ENCODE results near the gene SCRN2. TPM values are rescaled to one million over a fixed set of nuclear protein-coding genes. Genes with fewer than 3 reads are reported as not detected.

Gene SCRN2
- total RNA-seq, 4 donors from 2014 or later, result 43.6 to 72.6 (median 60.3) TPM

- DNase-seq (ENCODE audit: low spot score) (no peak), ATAC-seq (ENCODE audit: low FRiP score) (no peak)
- TF ChIP-seq, protein P1, sequence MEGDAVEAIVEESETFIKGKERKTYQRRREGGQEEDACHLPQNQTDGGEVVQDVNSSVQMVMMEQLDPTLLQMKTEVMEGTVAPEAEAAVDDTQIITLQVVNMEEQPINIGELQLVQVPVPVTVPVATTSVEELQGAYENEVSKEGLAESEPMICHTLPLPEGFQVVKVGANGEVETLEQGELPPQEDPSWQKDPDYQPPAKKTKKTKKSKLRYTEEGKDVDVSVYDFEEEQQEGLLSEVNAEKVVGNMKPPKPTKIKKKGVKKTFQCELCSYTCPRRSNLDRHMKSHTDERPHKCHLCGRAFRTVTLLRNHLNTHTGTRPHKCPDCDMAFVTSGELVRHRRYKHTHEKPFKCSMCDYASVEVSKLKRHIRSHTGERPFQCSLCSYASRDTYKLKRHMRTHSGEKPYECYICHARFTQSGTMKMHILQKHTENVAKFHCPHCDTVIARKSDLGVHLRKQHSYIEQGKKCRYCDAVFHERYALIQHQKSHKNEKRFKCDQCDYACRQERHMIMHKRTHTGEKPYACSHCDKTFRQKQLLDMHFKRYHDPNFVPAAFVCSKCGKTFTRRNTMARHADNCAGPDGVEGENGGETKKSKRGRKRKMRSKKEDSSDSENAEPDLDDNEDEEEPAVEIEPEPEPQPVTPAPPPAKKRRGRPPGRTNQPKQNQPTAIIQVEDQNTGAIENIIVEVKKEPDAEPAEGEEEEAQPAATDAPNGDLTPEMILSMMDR (IDR thresholded peaks at IDR 0.05), result no peak
These were observed 37.3 kb downstream of the SCRN2 start for GRCh38 chr17:47803751-47804150.

DNA sequence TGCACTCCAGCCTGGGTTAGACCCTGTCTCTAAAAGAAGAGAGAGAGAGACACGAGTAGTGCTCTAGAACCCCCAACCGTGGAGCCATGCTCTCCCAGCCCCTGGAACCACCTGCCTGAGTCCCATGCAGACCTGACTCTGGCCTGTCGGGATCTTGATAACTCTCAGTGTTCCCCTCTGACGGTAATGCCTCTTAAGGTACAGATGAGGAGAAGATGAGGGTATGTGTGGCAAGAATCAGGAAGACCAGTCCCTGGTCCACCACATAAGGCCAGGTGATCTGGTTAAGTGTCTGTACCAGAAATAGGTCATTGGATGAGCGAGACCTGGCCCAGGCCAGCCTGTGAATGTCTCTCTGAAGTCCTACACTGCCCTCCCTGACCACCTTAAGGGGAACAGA is 37.9 kb downstream of the SCRN2 start:
- no peak for ATAC-seq (ENCODE audit: low FRiP score)
- DNase-seq (ENCODE audit: low spot score), result no peak
- TF ChIP-seq, protein P1 (IDR thresholded peaks at IDR 0.05), result no peak

GRCh38 chr17:47802341-47803022 is 38.6 kb downstream of the SCRN2 start:
- no peak for DNase-seq (ENCODE audit: low spot score)
- ATAC-seq (ENCODE audit: low FRiP score), result peak; percentile 22
- TF ChIP-seq, protein P1 (IDR thresholded peaks at IDR 0.05), result peak in 1 of 3 donors; percentile 5

DNA sequence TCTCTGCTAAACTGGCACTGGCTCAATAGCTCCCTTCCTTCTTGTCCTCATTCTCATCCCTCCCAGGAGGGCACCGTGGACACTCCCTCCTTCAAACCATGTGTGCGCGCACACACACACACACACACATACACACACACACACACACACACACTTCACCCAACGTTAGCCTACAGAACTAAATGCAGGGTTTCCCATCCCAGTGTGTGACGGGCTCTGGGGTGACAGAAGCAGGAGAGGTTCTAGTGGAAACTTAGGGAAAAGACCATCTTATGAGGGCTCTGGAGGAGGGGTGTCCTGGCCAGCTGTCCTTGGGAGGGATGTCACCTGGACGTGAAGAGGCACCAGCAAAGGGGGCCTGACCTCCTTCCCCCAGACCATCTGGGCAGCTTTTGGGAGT is 39.2 kb downstream of the SCRN2 start:
- TF ChIP-seq, protein P1 (IDR thresholded peaks at IDR 0.05), result no peak
- ATAC-seq (ENCODE audit: low FRiP score) (no peak), DNase-seq (ENCODE audit: low spot score) (no peak)

DNA sequence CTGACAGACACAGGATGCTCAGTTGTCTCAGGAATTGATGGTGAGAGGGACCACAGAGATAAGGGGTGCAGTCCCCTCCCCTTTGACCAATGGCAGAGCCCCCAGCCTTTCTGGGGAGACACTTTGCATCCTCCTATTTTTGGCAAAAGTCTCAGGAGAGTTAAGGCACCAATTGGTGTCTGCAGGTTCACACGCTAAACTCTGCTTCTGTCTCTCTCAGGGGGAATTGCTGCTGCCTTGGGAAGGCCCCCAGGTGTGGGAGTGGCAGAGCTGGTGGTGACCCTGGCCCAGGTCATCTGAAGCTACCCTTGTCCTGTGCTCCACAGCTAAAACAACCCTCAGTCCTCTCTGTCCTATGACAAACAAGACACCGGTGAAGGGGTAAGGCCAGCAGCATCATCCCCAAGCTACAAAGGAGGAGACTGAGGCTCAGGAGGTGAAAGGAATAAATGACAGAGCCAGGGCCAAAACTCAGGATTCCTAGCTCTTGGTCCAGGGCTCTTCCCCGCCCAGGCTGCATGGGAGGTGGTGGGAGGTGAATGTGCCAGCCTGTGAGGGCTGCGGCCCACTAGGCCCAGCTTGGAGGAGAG is 39.8 kb downstream of the SCRN2 start:
- TF ChIP-seq, protein P1 (IDR thresholded peaks at IDR 0.05), result no peak
- DNase-seq (ENCODE audit: low spot score) (no peak), ATAC-seq (ENCODE audit: low FRiP score) (no peak)

DNA sequence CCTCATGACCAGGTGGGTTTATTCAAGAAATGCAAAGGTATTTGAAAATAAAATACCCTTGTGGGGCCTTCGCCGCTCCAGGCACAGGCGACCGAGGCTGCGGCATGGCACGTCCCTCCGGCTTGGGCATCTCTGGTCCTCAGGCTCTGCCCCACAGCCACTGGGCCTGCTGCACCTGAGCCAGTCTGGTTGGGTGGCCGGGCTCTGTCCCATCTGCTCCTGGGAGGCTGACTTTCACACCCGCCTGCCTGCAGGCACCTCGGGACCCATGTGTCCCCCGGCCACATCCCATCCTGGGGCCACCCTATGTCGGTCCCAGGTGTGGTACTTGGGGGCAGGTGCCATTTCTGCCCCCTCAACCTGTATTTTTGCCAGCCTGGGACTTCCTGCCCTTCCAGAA is 40.4 kb downstream of the SCRN2 start:
- DNase-seq (ENCODE audit: low spot score) (no peak), ATAC-seq (ENCODE audit: low FRiP score) (no peak)
- TF ChIP-seq, protein P1 (IDR thresholded peaks at IDR 0.05), result no peak

- no peak for DNase-seq (ENCODE audit: low spot score)
- ATAC-seq (ENCODE audit: low FRiP score), result no peak
- TF ChIP-seq, protein P1 (IDR thresholded peaks at IDR 0.05), result no peak
These were observed 43.3 kb downstream of the SCRN2 start for GRCh38 chr17:47797797-47798196.

All from omental fat pad (tissue), 4 donors.